ENCODE measurements around the gene SH3BP2.

DNA sequence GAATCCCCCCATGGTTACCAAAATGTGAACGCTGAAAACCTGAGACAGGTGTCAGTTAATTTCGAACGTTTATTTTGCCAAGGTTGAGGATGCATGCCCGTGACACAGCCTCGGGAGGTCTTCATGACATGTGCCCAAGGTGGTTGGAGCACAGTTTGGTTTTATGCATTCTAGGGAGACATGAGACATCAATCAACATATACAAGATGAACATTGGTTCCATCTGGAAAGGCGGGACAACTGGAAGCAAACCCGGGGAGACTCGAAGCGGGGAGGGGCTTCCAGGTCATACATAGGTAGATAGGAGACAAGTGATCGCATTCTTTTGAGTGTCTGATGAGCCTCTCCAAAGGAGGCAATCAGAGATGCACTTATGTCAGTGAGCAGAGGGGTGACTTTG, 11.0 kb upstream of the SH3BP2 start:
- TF ChIP-seq, protein P1, sequence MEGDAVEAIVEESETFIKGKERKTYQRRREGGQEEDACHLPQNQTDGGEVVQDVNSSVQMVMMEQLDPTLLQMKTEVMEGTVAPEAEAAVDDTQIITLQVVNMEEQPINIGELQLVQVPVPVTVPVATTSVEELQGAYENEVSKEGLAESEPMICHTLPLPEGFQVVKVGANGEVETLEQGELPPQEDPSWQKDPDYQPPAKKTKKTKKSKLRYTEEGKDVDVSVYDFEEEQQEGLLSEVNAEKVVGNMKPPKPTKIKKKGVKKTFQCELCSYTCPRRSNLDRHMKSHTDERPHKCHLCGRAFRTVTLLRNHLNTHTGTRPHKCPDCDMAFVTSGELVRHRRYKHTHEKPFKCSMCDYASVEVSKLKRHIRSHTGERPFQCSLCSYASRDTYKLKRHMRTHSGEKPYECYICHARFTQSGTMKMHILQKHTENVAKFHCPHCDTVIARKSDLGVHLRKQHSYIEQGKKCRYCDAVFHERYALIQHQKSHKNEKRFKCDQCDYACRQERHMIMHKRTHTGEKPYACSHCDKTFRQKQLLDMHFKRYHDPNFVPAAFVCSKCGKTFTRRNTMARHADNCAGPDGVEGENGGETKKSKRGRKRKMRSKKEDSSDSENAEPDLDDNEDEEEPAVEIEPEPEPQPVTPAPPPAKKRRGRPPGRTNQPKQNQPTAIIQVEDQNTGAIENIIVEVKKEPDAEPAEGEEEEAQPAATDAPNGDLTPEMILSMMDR (conservative IDR thresholded peaks at IDR 0.05; ENCODE audit: low read length): no peak
- no peak for TF ChIP-seq EZH2phosphoT487 (IDR thresholded peaks at IDR 0.05; ENCODE audit: borderline replicate concordance, low read depth, low read length)

All from OCI-LY7 (cell line).